AG04450 (cell line): ENCODE data around the gene GNPTAB. TPM values are rescaled to one million over a fixed set of nuclear protein-coding genes. Genes with fewer than 3 reads are reported as not detected.

Experiments
- CTCF ChIA-PET: fragments of 300-600, 350-600 bp; formaldehyde crosslinking; extraction: SDS; loops from one replicate; lab custom pipeline; 2022; ENCODE audit warnings: antibody characterized with exemption, inconsistent platforms; lab: Charles Lee
- POLR2A ChIA-PET: fragments of 350-600 bp; formaldehyde crosslinking; extraction: SDS; loops from one replicate; lab custom pipeline; 2021; ENCODE audit warnings: antibody characterized with exemption, inconsistent platforms; lab: Yijun Ruan, JAX
- DNase-seq: peaks from one replicate; pipeline ENCODE4 v3.0.0-alpha.2; 2011; ENCODE audit warnings: low read depth, low spot score
- H3K27ac ChIP-seq: one replicate; pipeline ENCODE4 v1.5.1; 2012; ENCODE audit warnings: low read depth, low read length, control low read depth
- H3K27me3 ChIP-seq: one replicate; pipeline ENCODE4 v1.6.0; 2012; ENCODE audit warnings: low read length; ENCODE audit not compliant: control insufficient read depth, insufficient read depth
- H3K4me3 ChIP-seq: 2 replicates; pipeline ENCODE4 v1.5.1; 2011; ENCODE audit warnings: mild to moderate bottlenecking, low read depth, low read length, control low read depth
- H3K9me3 ChIP-seq: 2 replicates; pipeline ENCODE4 v1.5.1; 2012; ENCODE audit warnings: low read length; ENCODE audit not compliant: control insufficient read depth, insufficient read depth
- CTCF ChIP-seq: IDR thresholded peaks from 2 replicates; pipeline ENCODE4 v1.5.1; 2011; ENCODE audit warnings: low read depth, low read length, control low read depth, inconsistent platforms
- polyA plus RNA-seq: library from polyadenylated mRNA; depleted of rRNA; stranded (reverse); fragments of >200 nt; gene quantifications from 2 replicates; pipeline ENCODE4 v1.2.3, GENCODE V29; 2011

GNPTAB gene
- polyA plus RNA-seq, 1 experiment = 34.3 TPM

- no peak overlapping the region for H3K27ac ChIP-seq
- CTCF ChIA-PET = interaction anchor here (0.7 to 3.2 kb wide), 11 partner anchors 9 to 51 kb away, joined by 3 to 12 read pairs (median 4); partner anchors contain the start of gene GNPTAB
- H3K27me3 ChIP-seq = no peaks in the 10 kb centered on the region
- no peak for DNase-seq
- H3K9me3 ChIP-seq = no peaks in the 10 kb centered on the region
- peak; percentile 41 for TF ChIP-seq CTCF
- no peak overlapping the region for H3K4me3 ChIP-seq
- POLR2A ChIA-PET = no interaction called here
These were observed 38.5 kb downstream of the GNPTAB start for GRCh38 chr12:101792046-101792931.

DNA sequence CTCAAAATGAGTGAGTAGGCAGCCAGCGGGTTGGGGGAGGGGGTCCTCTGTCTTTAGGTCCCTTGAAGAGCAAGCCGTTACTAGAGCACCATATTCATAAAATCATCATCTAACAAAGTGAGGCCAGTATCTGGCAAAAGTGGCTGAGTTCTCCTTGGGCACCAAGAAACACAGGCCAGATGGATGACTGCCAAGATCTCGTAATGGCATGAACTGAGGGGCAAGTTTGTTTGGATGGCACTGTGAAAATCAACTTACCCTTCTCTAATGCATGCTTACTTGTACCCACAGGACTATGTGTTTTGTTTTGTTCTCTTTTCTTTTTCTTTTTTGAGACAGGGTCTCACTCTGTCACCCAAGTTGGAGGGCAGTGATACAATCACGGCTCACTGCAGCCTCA lies 41.6 kb downstream of the GNPTAB start:
- H3K27ac ChIP-seq = no peak overlapping the region
- POLR2A ChIA-PET = no interaction called here
- DNase-seq = no peak
- CTCF ChIA-PET = no interaction called here
- H3K9me3 ChIP-seq = no peaks in the 10 kb centered on the region
- no peaks in the 10 kb centered on the region for H3K27me3 ChIP-seq
- no peak for TF ChIP-seq CTCF
- no peak overlapping the region for H3K4me3 ChIP-seq

GRCh38 chr12:101785671-101786070 lies 45.1 kb downstream of the GNPTAB start:
- CTCF ChIA-PET = interaction anchor here (1.6 to 2.9 kb wide), 5 partner anchors 12 to 45 kb away, joined by 5 to 14 read pairs (median 6); partner anchors contain the start of gene GNPTAB
- no peak for DNase-seq
- Histone ChIP-seq H3K4me3 (no peak overlapping the region), H3K27ac (no peak overlapping the region), H3K27me3 (no peaks in the 10 kb centered on the region), H3K9me3 (no peaks in the 10 kb centered on the region)
- POLR2A ChIA-PET = no interaction called here
- TF ChIP-seq CTCF = no peak

DNA sequence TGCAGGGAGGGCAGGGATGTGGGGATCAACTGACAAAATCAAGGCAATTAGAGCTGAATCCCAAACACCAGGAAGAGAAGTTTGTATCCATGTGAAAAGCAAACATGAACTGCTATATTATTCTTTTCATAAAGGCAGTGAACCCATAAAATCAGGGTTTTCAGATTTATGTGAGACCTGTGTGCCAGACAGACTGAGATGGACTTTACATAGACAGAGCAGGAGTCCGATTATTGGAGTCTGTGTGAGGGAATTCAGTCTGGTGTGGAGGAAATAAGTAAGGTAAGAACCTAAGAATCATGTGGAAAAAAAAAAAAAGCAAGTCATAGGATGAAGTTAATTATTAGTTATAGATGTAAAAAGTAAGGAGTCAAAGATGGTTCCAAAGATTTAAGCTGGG lies 46.4 kb downstream of the GNPTAB start:
- CTCF ChIA-PET = interaction anchor here (1.0 to 2.2 kb wide), 4 partner anchors 8 to 55 kb away, joined by 4 to 18 read pairs (median 7); partner anchors contain the start of gene GNPTAB
- H3K27me3 ChIP-seq = no peaks in the 10 kb centered on the region
- DNase-seq = no peak

More for the DNA sequence above, 46.4 kb downstream of the GNPTAB start:
- POLR2A ChIA-PET = no interaction called here
- no peak for TF ChIP-seq CTCF
- Histone ChIP-seq H3K9me3 (no peaks in the 10 kb centered on the region), H3K27ac (no peak overlapping the region), H3K4me3 (no peak overlapping the region)
